ENCODE measurements around the gene TMEM208.

The TMEM208 gene

GRCh38 chr16:67190448-67191399 lies 36.2 kb upstream of the TMEM208 start:
- Histone ChIP-seq H3K4me1 (no peaks in the 10 kb centered on the region), H3K9me3 (no peaks in the 10 kb centered on the region), H3K27me3 (no peaks in the 10 kb centered on the region), H3K36me3 (peaks cover 19% of the 10 kb centered on the region), H3K4me3 (ENCODE audit: low read depth, low read length) (no peak overlapping the region)
- no peak for TF ChIP-seq CTCF (IDR thresholded peaks at IDR 0.05; ENCODE audit: low read depth, low read length)
- DNase-seq = no peak

GRCh38 chr16:67191411-67191994 lies 35.4 kb upstream of the TMEM208 start:
- Histone ChIP-seq H3K36me3 (peaks cover 27% of the 10 kb centered on the region), H3K9me3 (no peaks in the 10 kb centered on the region), H3K4me3 (ENCODE audit: low read depth, low read length) (peak overlapping the region; percentile 65), H3K27me3 (no peaks in the 10 kb centered on the region), H3K4me1 (no peaks in the 10 kb centered on the region)
- no peak for DNase-seq
- no peak for TF ChIP-seq CTCF (IDR thresholded peaks at IDR 0.05; ENCODE audit: low read depth, low read length)

- H3K36me3 ChIP-seq = peaks cover 33% of the 10 kb centered on the region
- DNase-seq = peak; percentile 93
- H3K9me3 ChIP-seq = no peaks in the 10 kb centered on the region
- no peak for TF ChIP-seq CTCF (IDR thresholded peaks at IDR 0.05; ENCODE audit: low read depth, low read length)
- H3K4me1 ChIP-seq = no peaks in the 10 kb centered on the region
- H3K27me3 ChIP-seq = no peaks in the 10 kb centered on the region
- H3K4me3 ChIP-seq (ENCODE audit: low read depth, low read length) = peak within 1 kb of the TSS; percentile 100
These were observed 34.8 kb upstream of the TMEM208 start, which contains the start of gene E2F4 for GRCh38 chr16:67191995-67192681. E2F4 (plus strand) TSS chr16:67192155; CDS start chr16:67192228, 73 bp downstream.

GRCh38 chr16:67192781-67193361 lies 34.1 kb upstream of the TMEM208 start:
- Histone ChIP-seq H3K9me3 (no peaks in the 10 kb centered on the region), H3K27me3 (no peaks in the 10 kb centered on the region), H3K4me1 (no peaks in the 10 kb centered on the region), H3K4me3 (ENCODE audit: low read depth, low read length) (peak overlapping the region; percentile 100), H3K36me3 (peaks cover 41% of the 10 kb centered on the region)
- no peak for TF ChIP-seq CTCF (IDR thresholded peaks at IDR 0.05; ENCODE audit: low read depth, low read length)
- DNase-seq = no peak

GRCh38 chr16:67193536-67193935 lies 33.4 kb upstream of the TMEM208 start:
- H3K9me3 ChIP-seq = no peaks in the 10 kb centered on the region
- peaks cover 47% of the 10 kb centered on the region for H3K36me3 ChIP-seq
- no peak for TF ChIP-seq CTCF (IDR thresholded peaks at IDR 0.05; ENCODE audit: low read depth, low read length)
- H3K27me3 ChIP-seq = no peaks in the 10 kb centered on the region
- H3K4me3 ChIP-seq (ENCODE audit: low read depth, low read length) = peak overlapping the region; percentile 100; the same call in 1 of the 2 replicates
- no peaks in the 10 kb centered on the region for H3K4me1 ChIP-seq
- no peak for DNase-seq

All from BE2C (cell line).